GM18868 (cell line): ENCODE data around the gene ZNF25.
"Not testable (repeated sequence)": the region's sequence is repeated elsewhere in the genome, so short reads cannot be mapped to it uniquely, and the experiment has no call there.

ENCODE experiments used
- ATAC-seq: cut with Tn5 transposase; IDR thresholded peaks from one replicate; pipeline ENCODE4 v1.9.1; 2021; ENCODE audit warnings: mild to moderate bottlenecking, moderate library complexity; ENCODE audit not compliant: unreplicated experiment

Gene ZNF25

GRCh38 chr10:37976091-37976879, at the start of gene ZNF25:
ZNF25 (minus strand) TSS chr10:37976647; CDS start chr10:37971722, 4,925 bp downstream.
- ATAC-seq, result peak; percentile 91

DNA sequence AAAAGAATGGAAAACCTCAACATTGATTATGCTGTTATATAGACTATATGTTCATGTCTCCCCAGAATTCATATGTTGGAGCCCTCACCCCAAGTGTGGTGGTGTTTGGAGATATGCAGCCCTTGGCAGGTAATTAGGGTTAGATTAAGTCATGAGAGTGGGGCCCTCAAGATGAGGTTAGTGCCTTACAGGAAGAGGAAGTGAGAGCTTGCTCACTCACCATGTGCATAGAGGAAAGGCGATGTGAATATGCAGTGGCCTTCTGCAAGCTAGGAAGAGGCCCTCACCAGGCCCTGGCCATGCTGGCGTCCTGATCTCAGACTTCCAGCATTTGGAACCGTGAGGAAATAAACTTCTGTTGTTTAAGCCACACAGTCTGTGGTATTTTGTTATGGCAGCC, 48.8 kb upstream of the ZNF25 start:
- ATAC-seq, result peak; percentile 81

DNA sequence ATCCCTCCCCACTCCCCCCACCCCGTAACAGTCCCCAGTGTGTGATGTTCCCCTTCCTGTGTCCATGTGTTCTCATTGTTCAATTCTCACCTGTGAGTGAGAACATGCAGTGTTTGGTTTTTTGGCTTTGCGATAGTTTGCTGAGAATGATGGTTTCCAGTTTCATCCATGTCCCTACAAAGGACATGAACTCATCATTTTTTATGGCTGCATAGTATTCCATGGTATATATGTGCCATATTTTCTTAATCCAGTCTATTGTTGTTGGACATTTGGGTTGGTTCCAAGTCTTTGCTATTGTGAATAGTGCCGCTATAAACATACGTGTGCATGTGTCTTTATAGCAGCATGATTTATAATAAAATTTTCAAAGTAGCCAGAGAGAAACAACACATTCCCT, 42.7 kb upstream of the ZNF25 start:
- ATAC-seq, result not testable (repeated sequence)

- no peak for ATAC-seq
Observed at GRCh38 chr10:38016354-38016753, 39.9 kb upstream of the ZNF25 start.

DNA sequence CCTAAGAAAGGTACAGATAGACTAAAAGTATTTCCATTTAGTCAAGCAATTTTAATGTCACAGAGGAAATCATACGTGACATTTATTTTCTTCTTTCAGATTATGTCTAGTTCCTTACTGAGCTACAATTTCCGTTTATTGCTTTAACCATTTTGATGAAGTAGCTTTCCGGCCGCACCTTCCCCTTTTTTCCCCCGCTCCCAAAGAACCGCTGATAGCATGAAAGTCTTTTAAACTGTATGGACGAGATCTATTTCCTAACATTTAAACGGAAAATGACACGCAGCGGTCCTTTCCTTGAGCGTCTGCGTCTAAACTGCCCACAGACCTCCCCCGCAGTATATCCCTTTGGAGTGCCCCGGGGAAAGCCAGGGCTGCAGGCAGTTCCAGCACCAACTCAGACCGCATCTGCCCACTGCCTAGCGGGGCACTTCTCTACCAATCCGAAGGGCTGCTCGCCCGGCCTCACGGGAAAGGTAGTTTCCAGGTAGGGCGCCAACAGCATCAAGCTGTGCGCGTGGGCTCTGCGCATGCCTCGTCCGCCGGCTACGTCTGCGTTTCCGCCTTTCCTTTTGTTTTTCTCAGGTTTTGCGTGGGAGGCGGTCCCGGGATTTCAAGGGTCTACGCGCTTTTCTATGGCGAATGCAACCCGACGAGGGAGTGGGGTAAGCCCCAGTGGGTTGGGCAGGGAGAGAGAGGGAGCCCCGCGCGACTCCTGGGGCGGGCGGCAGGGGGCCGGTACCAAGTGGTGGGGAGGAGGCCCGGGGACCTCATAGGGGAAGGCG, 33.9 kb upstream of the ZNF25 start, which contains the start of gene ZNF33A:
TSS of gene ZNF33A (plus strand) at position 557 of the 785 bp plus-strand sequence. CDS start 1,667 bp downstream, outside the sequence.
- ATAC-seq, result peak; percentile 87

DNA sequence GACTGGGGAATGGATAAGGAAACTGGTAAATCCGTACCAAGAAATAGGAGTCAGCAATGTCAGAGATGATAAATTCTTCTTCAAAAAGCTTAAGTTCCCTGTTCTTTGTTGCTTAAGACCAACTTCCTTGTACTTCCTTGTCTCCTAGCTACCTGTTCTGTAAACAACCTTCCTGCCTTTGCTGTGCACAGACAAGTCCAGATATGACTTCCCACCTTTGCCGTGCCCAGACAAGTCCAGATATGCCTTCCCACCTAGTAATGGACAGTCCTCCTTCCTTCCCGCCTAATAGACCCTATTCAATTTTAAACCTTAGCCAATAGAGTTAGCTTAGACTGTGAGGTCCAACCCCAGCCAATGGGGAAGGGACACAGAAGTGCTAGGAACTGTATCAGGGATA, 31.5 kb upstream of the ZNF25 start:
- no peak for ATAC-seq

- no peak for ATAC-seq
Observed at GRCh38 chr10:38007551-38007950, 31.1 kb upstream of the ZNF25 start.

DNA sequence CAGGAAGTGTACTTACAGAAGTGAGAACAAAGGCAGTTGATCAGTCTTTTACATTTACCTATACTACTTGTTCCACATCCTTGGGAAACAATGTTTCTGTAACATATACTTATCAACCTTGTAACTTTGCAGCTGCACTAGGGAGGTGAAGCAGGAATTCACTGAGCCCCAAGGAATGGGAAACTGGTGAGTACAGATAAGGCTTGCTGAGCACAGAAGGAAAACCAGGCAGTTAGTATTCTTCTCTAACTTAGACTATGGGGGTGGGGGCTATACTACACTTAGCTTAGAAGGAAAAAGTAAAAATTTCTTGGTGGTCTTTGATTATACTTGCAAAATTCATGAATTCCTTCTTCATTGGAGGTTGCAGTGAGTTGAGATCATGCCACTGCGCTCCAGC, 27.1 kb upstream of the ZNF25 start:
- ATAC-seq, result no peak

DNA sequence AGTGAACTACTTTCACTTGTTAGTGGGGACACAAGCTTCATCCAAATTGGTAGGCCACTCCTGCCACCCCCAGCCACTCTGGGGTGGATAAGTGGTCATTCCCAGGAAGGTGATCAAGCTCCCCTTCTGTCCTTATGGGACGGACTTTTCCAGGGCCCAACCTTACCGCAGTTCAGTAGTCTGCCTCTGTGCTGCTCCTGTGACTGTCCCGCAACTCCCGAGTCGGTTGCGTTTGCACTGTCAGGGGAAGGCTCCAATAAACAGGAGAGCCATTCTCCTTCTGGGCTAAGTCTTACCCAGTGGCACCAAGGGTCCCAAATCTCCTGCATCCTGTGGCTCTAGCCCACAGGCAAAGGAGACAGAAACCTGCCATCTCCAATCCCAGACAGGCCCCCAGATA, 26.6 kb upstream of the ZNF25 start:
- no peak for ATAC-seq

DNA sequence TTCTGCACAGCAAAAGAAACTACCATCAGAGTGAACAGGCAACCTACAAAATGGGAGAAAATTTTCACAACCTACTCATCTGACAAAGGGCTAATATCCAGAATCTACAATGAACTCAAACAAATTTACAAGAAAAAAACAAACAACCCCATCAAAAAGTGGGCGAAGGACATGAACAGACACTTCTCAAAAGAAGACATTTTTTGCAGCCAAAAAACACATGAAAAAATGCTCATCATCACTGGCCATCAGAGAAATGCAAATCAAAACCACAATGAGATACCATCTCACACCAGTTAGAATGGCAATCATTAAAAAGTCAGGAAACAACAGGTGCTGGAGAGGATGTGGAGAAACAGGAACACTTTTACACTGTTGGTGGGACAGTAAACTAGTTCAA, 24.0 kb upstream of the ZNF25 start:
- not testable (repeated sequence) for ATAC-seq

DNA sequence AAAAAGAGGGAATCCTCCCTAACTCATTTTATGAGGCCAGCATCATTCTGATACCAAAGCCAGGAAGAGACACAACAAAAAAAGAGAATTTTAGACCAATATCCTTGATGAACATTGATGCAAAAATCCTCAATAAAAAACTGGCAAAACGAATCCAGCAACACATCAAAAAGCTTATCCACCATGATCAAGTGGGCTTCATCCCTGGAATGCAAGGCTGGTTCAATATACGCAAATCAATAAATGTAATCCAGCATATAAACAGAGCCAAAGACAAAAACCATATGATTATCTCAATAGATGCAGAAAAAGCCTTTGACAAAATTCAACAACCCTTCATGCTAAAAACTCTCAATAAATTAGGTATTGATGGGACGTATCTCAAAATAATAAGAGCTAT, 22.5 kb upstream of the ZNF25 start:
- ATAC-seq, result not testable (repeated sequence)

GRCh38 chr10:37992083-37992482, 15.6 kb upstream of the ZNF25 start:
- ATAC-seq, result no peak

- ATAC-seq, result no peak
Observed at GRCh38 chr10:37991655-37992054, 15.2 kb upstream of the ZNF25 start.

DNA sequence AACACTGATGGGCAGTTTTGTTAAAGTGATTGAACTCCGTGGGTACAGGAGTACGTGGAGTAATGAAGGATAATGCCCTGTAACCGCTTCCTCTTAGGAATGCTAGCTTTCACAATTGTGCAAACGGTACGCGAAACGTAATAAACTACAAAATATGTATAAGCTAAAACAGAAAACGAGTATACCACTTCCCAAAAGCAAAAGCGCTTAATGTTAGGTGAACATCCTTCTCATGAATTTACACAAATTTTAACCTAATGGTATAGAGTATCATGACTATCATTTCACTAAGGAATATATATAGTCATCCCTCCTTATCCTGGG, 395 bp upstream of the ZNF25 start:
- ATAC-seq, result no peak

DNA sequence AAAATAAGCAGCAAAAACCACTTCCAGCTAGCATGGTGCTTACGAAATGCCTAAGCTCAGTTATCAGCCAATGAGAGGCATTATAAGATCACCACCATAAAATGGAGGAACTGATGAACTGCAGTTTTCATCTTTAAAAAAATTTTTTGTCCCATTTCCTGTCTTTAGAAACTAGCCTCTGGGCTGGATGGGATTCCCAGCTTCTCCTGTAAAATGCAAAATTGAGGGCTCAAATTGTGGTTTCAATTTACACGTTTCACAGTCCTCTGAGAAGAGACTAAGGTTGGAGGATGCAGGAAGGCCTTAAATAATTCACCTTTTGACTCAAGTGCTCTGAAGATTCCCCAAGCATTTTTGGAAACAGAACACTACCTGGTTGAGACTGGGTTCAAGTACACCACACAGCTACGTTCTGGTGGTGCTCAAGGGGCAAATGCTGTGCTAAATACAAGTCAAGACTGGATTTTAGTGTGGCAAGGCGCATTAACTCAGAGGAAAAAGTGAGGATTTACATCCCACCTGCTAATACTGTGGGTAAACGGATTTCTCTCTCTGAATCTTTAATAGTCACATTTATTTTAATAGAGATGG, 951 bp downstream of the ZNF25 start:
- no peak for ATAC-seq

DNA sequence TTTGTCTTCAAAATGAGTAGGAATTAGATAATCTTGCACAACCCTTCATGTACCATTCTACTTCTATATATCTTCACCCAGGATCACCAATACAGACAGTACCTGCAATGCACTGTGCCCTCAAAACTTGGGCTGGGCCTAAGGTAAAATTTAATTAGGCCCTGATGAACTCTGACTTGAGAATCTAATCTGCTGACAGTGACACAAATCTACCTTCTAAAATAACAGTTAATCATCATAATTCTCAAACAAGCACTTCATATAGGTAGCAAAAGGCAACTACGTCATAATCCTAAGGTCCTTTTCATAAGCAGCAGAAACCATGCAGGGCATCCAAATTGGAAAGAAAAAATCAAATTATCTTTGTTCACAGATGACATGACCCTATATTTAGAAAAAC, 4.1 kb downstream of the ZNF25 start:
- no peak for ATAC-seq

GRCh38 chr10:37965006-37965405, 11.4 kb downstream of the ZNF25 start:
- no peak for ATAC-seq

GRCh38 chr10:37960591-37961137, 15.8 kb downstream of the ZNF25 start:
- ATAC-seq, result no peak

GRCh38 chr10:37957841-37958240, 18.6 kb downstream of the ZNF25 start:
- ATAC-seq, result no peak

GRCh38 chr10:37952926-37953325, 23.5 kb downstream of the ZNF25 start:
- no peak for ATAC-seq

GRCh38 chr10:37952043-37952755, 24.2 kb downstream of the ZNF25 start:
- ATAC-seq, result no peak
